Pancreas (tissue), 10 donors: Measurements from ENCODE around the gene IQSEC1. TPM values are rescaled to one million over a fixed set of nuclear protein-coding genes. Genes with fewer than 3 reads are reported as not detected.

Experiments used
- ATAC-seq, 4 donors: fragments of 200-7000 bp; cut with Tn5 transposase; one replicate each; pipeline versions ENCODE4 v1.8.0 to v1.9.1; 2020; ENCODE audit warnings: mild to moderate bottlenecking in 4 of 4, moderate library complexity in 4 of 4
- DNase-seq, 6 donors: peaks; one replicate each; pipeline ENCODE4 v3.0.0-alpha.2; 2020
- FAIRE-seq: peaks from 2 replicates; lab custom pipeline; 2012; peaks lifted over from hg19 to GRCh38; lab: Jason Lieb, UNC
- H3K27ac ChIP-seq, 4 donors: fragments of 200-600 bp; sonication (generic); 1 replicate in 3 of 4; 2 replicates in 1 of 4; pipeline versions ENCODE4 v1.5.0 to v1.8.0; 2020
- H3K27me3 ChIP-seq, 4 donors: fragments of 200-600 bp; one replicate each; pipeline ENCODE4 v1.8.0; 2021
- H3K36me3 ChIP-seq, 3 donors: fragments of 200-600 bp; sonication (generic) in 1 of 3; one replicate each; pipeline versions ENCODE4 v1.5.0 to v1.8.0; 2020 to 2021
- H3K4me1 ChIP-seq, 3 donors: fragments of 200-600 bp; one replicate each; pipeline ENCODE4 v1.8.0; 2021
- H3K4me3 ChIP-seq, 4 donors: fragments of 200-600 bp; sonication (generic) in 2 of 4; one replicate each; pipeline versions ENCODE4 v1.5.0 to v1.8.0; 2020 to 2021
- H3K9me3 ChIP-seq, 4 donors: fragments of 200-600 bp; one replicate each; pipeline ENCODE4 v1.8.0; 2021
- WGBS, 2 donors: extraction: QIAGEN DNeasy Blood & Tissue Kit; methylation state at CpG; one replicate each; pipeline ENCODE4 v1.1.7; 2013; 5-methylcytosine and 5-hydroxymethylcytosine counted together
- intact Hi-C, 3 donors: fragments of 100-400 bp; cut with DNase I; formaldehyde crosslinking; loops; one replicate each; pipeline versions ENCODE4 v1.11.1 to v1.14.2; 2022
- polyA plus RNA-seq, 2 donors: library from polyadenylated mRNA; stranded (reverse); fragments of 200-250 nt; gene quantifications; one replicate each; pipeline ENCODE4 v1.2.3, GENCODE V29; 2013
- total RNA-seq, 6 donors: library from RNA; stranded (reverse); fragmentation: NEBNext Ultra II Directional in 4 of 6; extraction: Animal tissue kit (Norgen Biotek cat#: 25700) in 4 of 6; gene quantifications; one replicate each; pipeline versions ENCODE4 v1.2.1 to v1.2.4, GENCODE V29; 2021 to 2023
- TF ChIP-seq, protein P1 (sequence below), 4 donors: fragments of 200-600 bp; sonication (generic) in 3 of 4; IDR thresholded peaks; one replicate each; pipeline versions ENCODE4 v1.5.0 to v1.8.0; 2021; ENCODE audit warnings: antibody characterized with exemption in 4 of 4
- donor health status: healthy with polysubstance abuse.
- donor health status: DM: no; HTN: no; CAD: no; lungs with moderate emphysema.
- donor health status: DM: no; HTN: no; CAD: no.
- donor health status: control.
- donor health status: control.
- donor health status: Bipolar disorder and iron deficiency.
- donor health status: DM: yes; HTN: yes; CAD: no.
- donor health status: DM: no; HTN: no; CAD: no.
- donor health status: DM: no; HTN: no; CAD: no.
- donor health status: DM: yes; HTN: yes; CAD: no.

Gene IQSEC1
- total and polyA plus RNA-seq, 8 donors: 15.0 to 27.9 (median 23.1) TPM

DNA sequence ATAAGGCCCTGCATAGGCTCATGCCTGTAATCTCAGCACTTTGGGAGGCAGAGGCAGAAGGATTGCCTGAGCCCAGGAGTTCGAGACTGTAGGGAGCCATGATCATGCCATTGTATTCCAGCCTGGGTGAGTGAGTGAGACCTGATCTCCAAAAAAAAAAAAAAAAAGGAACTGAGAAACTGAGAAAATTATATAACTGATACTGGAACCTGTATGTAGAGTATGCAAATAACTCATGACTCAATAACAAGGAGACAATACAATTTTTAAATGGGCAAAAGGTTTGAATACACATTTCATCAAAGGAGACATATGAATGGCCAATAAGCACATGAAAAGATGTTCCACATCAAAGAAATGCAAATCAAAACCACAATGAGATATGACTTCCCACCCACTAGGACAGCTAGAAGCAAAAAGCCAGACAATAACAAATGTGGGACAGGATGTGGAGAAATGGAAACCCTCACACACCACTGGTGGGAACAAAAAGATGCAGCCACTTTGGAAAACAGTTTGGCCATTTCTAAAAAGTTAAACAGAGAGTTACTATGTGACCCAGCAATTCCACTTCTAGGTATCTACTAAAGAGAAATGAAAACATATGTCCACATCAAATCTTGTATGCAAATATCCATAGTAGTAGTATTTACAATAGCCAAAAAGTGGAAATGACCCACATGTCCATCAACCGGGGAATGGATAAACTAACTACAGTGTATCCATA, 70.7 kb downstream of the IQSEC1 start:
- Histone ChIP-seq H3K4me3 (no peak overlapping the region), H3K36me3 (no peaks in the 10 kb centered on the region), H3K4me1 (no peaks in the 10 kb centered on the region), H3K9me3 (no peaks in the 10 kb centered on the region), H3K27ac (no peak overlapping the region), H3K27me3 (no peaks in the 10 kb centered on the region)
- FAIRE-seq: no peak
- intact Hi-C loops: no loop called here
- no peak for DNase-seq
- TF ChIP-seq, protein P1, sequence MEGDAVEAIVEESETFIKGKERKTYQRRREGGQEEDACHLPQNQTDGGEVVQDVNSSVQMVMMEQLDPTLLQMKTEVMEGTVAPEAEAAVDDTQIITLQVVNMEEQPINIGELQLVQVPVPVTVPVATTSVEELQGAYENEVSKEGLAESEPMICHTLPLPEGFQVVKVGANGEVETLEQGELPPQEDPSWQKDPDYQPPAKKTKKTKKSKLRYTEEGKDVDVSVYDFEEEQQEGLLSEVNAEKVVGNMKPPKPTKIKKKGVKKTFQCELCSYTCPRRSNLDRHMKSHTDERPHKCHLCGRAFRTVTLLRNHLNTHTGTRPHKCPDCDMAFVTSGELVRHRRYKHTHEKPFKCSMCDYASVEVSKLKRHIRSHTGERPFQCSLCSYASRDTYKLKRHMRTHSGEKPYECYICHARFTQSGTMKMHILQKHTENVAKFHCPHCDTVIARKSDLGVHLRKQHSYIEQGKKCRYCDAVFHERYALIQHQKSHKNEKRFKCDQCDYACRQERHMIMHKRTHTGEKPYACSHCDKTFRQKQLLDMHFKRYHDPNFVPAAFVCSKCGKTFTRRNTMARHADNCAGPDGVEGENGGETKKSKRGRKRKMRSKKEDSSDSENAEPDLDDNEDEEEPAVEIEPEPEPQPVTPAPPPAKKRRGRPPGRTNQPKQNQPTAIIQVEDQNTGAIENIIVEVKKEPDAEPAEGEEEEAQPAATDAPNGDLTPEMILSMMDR (IDR thresholded peaks at IDR 0.05): no peak
- no peak for ATAC-seq
- 83 to 91% methylated on average over 2 of the region's 2 CpGs for WGBS, 2 donors

DNA sequence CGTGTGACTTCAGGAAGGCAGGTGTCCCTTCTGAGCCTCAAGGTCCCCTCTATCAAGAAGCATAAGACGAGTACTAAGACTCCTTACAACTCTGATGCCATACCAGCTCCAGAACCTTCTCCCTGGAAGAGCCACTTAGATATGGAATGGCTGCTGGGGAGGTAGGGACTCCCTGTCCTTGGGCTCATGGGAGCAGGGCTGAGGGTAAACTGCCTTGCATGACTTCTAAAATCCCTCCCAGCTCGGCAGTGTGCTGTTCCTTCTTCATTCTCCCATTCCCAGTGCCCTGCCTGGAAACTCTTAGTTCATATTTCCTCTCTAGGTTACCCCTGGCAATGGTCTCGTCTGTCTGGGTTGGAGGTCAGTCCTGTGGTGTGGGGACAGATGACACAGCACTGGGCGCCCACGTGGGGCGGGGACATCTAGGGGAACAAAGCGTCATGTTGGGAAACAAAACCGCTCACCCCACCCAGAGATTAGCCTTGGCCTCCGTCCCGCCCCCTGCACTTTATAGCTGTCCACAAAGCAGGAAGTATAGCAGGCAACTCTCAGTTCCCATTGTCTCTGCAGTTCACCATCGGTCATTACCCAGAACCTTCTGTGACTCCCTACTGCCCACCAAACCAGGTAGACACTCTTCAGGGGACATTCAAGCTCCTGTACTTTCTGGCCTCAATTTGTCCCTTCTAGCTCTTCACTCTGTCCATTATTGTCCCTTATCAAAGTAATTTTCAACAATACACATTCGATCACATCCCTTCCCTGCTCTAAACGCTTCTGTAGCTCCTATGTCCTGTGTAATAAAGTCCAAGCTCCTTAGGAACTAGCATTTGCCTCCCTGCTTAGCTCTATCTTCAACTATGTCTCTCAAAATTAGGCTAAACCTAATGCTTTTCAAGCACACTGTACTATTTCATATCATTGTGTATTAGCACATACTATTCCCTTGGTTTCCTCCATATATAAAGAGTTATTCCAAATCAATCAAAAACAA, 73.8 kb downstream of the IQSEC1 start:
- H3K27ac ChIP-seq: peak overlapping the region in 2 of 4 donors; percentile 41 to 65
- peak in 2 of 4 donors; percentile 28 to 43 for ATAC-seq
- H3K4me1 ChIP-seq: peaks cover 0 to 9% (median 0%) of the 10 kb centered on the region in 3 donors
- intact Hi-C loops: no loop called here
- no peaks in the 10 kb centered on the region for H3K9me3 ChIP-seq
- no peaks in the 10 kb centered on the region for H3K27me3 ChIP-seq
- no peaks in the 10 kb centered on the region for H3K36me3 ChIP-seq
- WGBS, 2 donors: 72 to 76% methylated on average over 14 of the region's 14 CpGs
- FAIRE-seq: no peak
- no peak overlapping the region for H3K4me3 ChIP-seq
- TF ChIP-seq, protein P1 (IDR thresholded peaks at IDR 0.05): no peak
- peak in 3 of 6 donors; percentile 53 to 79 (median 57) for DNase-seq

DNA sequence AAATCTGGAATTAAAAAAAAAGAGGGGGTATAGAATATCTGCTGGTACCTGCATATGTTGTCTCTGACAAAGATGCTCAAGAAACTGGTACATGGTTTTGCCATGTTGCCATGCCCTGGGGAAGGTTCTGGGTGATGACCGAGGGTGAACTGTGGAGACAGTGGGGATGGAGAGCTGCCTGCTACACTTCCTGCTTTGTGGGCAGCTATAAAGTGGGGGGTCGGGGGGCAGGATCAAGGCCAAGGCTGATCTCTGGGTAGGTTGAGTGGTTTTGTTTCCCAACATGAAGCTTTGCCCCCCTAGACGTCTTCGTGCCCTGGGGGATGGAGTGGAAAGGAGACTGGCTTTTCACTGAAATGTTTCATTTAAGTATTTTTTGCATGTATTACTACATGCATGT, 74.6 kb downstream of the IQSEC1 start:
- DNase-seq: no peak
- WGBS, 2 donors: 83 to 87% methylated on average over 4 of the region's 4 CpGs

DNA sequence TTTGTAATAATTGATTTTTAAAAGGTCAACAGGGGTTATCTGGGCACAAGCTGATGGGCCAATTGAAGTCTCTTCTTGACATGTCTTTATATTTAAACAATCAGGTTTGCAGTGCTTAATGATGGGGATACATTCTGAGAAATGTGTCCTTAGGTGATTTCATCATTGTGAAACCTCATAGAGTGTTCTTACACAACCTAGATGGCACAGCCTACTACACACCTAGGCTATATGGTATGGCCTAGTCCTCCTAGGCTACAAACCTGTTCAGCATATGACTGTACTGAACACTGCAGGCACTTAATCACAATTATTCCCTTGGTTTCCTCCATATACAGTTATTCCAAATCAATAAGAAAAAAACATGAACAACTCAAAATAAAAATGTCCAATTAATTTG, 75.8 kb downstream of the IQSEC1 start:
- Histone ChIP-seq H3K4me3 (no peak overlapping the region), H3K9me3 (no peaks in the 10 kb centered on the region), H3K27me3 (no peaks in the 10 kb centered on the region), H3K27ac (no peak overlapping the region), H3K4me1 (peaks cover 5 to 16% (median 6%) of the 10 kb centered on the region in 3 donors), H3K36me3 (no peaks in the 10 kb centered on the region)
- ATAC-seq (no peak), DNase-seq (no peak), FAIRE-seq (no peak)
- intact Hi-C loops: no loop called here
- TF ChIP-seq, protein P1 (IDR thresholded peaks at IDR 0.05): no peak

More for the DNA sequence above, 74.6 kb downstream of the IQSEC1 start:
- TF ChIP-seq, protein P1 (IDR thresholded peaks at IDR 0.05): no peak
- no peak overlapping the region for H3K4me3 ChIP-seq
- H3K27ac ChIP-seq: peak overlapping the region in 2 of 4 donors; percentile 41 to 65
- ATAC-seq: no peak
- no peak for FAIRE-seq
- H3K36me3 ChIP-seq: no peaks in the 10 kb centered on the region
- H3K27me3 ChIP-seq: no peaks in the 10 kb centered on the region
- H3K9me3 ChIP-seq: no peaks in the 10 kb centered on the region
- intact Hi-C loops: no loop called here
- H3K4me1 ChIP-seq: peaks cover 0 to 9% (median 0%) of the 10 kb centered on the region in 3 donors
